CD8-positive, alpha-beta memory T cell (primary cell): ENCODE measurements around the gene CDH23. TPM values are rescaled to one million over a fixed set of nuclear protein-coding genes. Genes with fewer than 3 reads are reported as not detected.

Source experiments
- CTCF ChIA-PET: fragments of 350-600 bp; sonication (Branson Sonifier 250); formaldehyde crosslinking; loops from one replicate; lab custom pipeline; 2021; ENCODE audit warnings: antibody characterized with exemption; lab: Charles Lee
- POLR2A ChIA-PET: fragments of 350-600 bp; sonication (Branson Sonifier 250); formaldehyde crosslinking; loops from one replicate; lab custom pipeline; 2021; ENCODE audit warnings: antibody characterized with exemption; lab: Charles Lee
- DNase-seq, 5 donors: peaks; one replicate each; pipeline versions ENCODE4 v3.0.0 to v3.0.0-alpha.2; 2020 to 2022; ENCODE audit warnings: mixed read lengths in 1 of 5
- H3K27ac ChIP-seq: one replicate; pipeline ENCODE4 v1.7.0; 2013; ENCODE audit warnings: low read depth, mild to moderate bottlenecking, low read length, moderate library complexity
- H3K27me3 ChIP-seq: 2 replicates; pipeline ENCODE4 v1.7.0; 2013; ENCODE audit warnings: low read length, mild to moderate bottlenecking; ENCODE audit not compliant: insufficient read depth, poor library complexity, severe bottlenecking
- H3K36me3 ChIP-seq: 2 replicates; pipeline ENCODE4 v1.7.0; 2013; ENCODE audit warnings: mild to moderate bottlenecking, low read length, moderate library complexity; ENCODE audit not compliant: insufficient read depth
- H3K4me1 ChIP-seq: 2 replicates; pipeline ENCODE4 v1.7.0; 2013; ENCODE audit warnings: mild to moderate bottlenecking, low read length, moderate library complexity; ENCODE audit not compliant: insufficient read depth
- H3K4me3 ChIP-seq: 2 replicates; pipeline ENCODE4 v1.7.0; 2013; ENCODE audit warnings: mild to moderate bottlenecking, low read length
- H3K9me3 ChIP-seq: 2 replicates; pipeline ENCODE4 v1.7.0; 2013; ENCODE audit warnings: mild to moderate bottlenecking, low read length
- H3K27ac Mint-ChIP-seq, 8 donors: one replicate each; pipeline ENCODE4 v1.8.0; 2020 to 2021; ENCODE audit warnings: mixed read lengths in 8 of 8, mild to moderate bottlenecking in 6 of 8, inconsistent platforms in 3 of 8, moderate library complexity in 3 of 8
- H3K27me3 Mint-ChIP-seq, 2 donors: one replicate each; pipeline ENCODE4 v1.8.0; 2020 to 2021; ENCODE audit warnings: mixed read lengths in 2 of 2, mild to moderate bottlenecking in 1 of 2, moderate library complexity in 1 of 2
- H3K36me3 Mint-ChIP-seq, 3 donors: one replicate each; pipeline ENCODE4 v1.8.0; 2020 to 2021; ENCODE audit warnings: mixed read lengths in 3 of 3, inconsistent platforms in 1 of 3, mild to moderate bottlenecking in 1 of 3
- H3K4me1 Mint-ChIP-seq, 3 donors: one replicate each; pipeline ENCODE4 v1.8.0; 2020 to 2021; ENCODE audit warnings: mixed read lengths in 3 of 3, inconsistent platforms in 1 of 3, mild to moderate bottlenecking in 1 of 3
- H3K4me3 Mint-ChIP-seq, 7 donors: one replicate each; pipeline ENCODE4 v1.8.0; 2020 to 2021; ENCODE audit warnings: mixed read lengths in 7 of 7, mild to moderate bottlenecking in 6 of 7, moderate library complexity in 4 of 7, inconsistent platforms in 2 of 7
- H3K9me3 Mint-ChIP-seq, 5 donors: one replicate each; pipeline ENCODE4 v1.8.0; 2020 to 2022; ENCODE audit warnings: mixed read lengths in 5 of 5, mild to moderate bottlenecking in 3 of 5, moderate library complexity in 2 of 5, inconsistent platforms in 1 of 5
- polyA plus RNA-seq: library from polyadenylated mRNA; unstranded; fragments of 300-500 nt; fragmentation: Illumina TruSeq; gene quantifications from one replicate; pipeline ENCODE4 v1.2.3, GENCODE V29; 2021
- total RNA-seq, 2 experiments: library from RNA; stranded (reverse); gene quantifications; one replicate each; pipeline ENCODE4 v1.2.3, GENCODE V29; 2021

Gene CDH23
- total and polyA plus RNA-seq, 3 experiments from 2014 or later, result 0.74 to 2.0 (median 0.78) TPM

- H3K4me3 ChIP-seq, result peak overlapping the region; percentile 18
- peak overlapping the region; percentile 45 for H3K27ac ChIP-seq
- Mint-ChIP-seq H3K4me3 (peak overlapping the region; percentile 67 to 95 (median 91)), H3K4me1 (peaks cover 89 to 98% (median 97%) of the 10 kb centered on the region in 3 donors), H3K36me3 (peaks cover 0 to 75% (median 14%) of the 10 kb centered on the region in 3 donors), H3K27me3 (no peaks in the 10 kb centered on the region), H3K9me3 (no peaks in the 10 kb centered on the region), H3K27ac (peak overlapping the region; percentile 92 to 100 (median 97))
- H3K4me1 ChIP-seq, result peaks cover 94% of the 10 kb centered on the region
- no peaks in the 10 kb centered on the region for H3K9me3 ChIP-seq
- POLR2A ChIA-PET, result interaction anchor here (1.1 to 3.9 kb wide), 6 partner anchors 10 to 39 kb away, joined by 4 to 26 read pairs (median 7); no protein-coding TSS in a partner anchor
- peak in 1 of 5 donors; percentile 43 for DNase-seq
- CTCF ChIA-PET, result interaction anchor here (1.2 to 3.2 kb wide), 14 partner anchors 11 to 70 kb away, joined by 3 to 22 read pairs (median 8); no protein-coding TSS in a partner anchor
- H3K36me3 ChIP-seq, result peaks cover 29% of the 10 kb centered on the region
- no peaks in the 10 kb centered on the region for H3K27me3 ChIP-seq
These were observed 370.8 kb downstream of the CDH23 start for GRCh38 chr10:71767420-71768035.

- Mint-ChIP-seq H3K36me3 (peaks cover 0 to 68% (median 8%) of the 10 kb centered on the region in 3 donors), H3K4me3 (peak overlapping the region; percentile 79 to 95 (median 92)), H3K27ac (peak overlapping the region; percentile 92 to 100 (median 97)), H3K4me1 (peaks cover 80 to 89% (median 88%) of the 10 kb centered on the region in 3 donors), H3K9me3 (peaks cover 0 to 2% (median 0%) of the 10 kb centered on the region in 5 donors), H3K27me3 (no peaks in the 10 kb centered on the region)
- H3K27ac ChIP-seq, result peak overlapping the region; percentile 52
- peaks cover 84% of the 10 kb centered on the region for H3K4me1 ChIP-seq
- H3K36me3 ChIP-seq, result peaks cover 14% of the 10 kb centered on the region
- H3K4me3 ChIP-seq, result peak overlapping the region; percentile 94
- CTCF ChIA-PET, result interaction anchor here (0.5 to 3.1 kb wide), 15 partner anchors 13 to 75 kb away, joined by 3 to 22 read pairs (median 5); no protein-coding TSS in a partner anchor
- H3K9me3 ChIP-seq, result no peaks in the 10 kb centered on the region
- POLR2A ChIA-PET, result interaction anchor here (0.9 to 3.9 kb wide), 6 partner anchors 12 to 75 kb away, joined by 3 to 26 read pairs (median 6); no protein-coding TSS in a partner anchor
- peak in 2 of 5 donors; percentile 50 to 65 for DNase-seq
- no peaks in the 10 kb centered on the region for H3K27me3 ChIP-seq
These were observed 372.6 kb downstream of the CDH23 start for GRCh38 chr10:71769279-71769823.

DNA sequence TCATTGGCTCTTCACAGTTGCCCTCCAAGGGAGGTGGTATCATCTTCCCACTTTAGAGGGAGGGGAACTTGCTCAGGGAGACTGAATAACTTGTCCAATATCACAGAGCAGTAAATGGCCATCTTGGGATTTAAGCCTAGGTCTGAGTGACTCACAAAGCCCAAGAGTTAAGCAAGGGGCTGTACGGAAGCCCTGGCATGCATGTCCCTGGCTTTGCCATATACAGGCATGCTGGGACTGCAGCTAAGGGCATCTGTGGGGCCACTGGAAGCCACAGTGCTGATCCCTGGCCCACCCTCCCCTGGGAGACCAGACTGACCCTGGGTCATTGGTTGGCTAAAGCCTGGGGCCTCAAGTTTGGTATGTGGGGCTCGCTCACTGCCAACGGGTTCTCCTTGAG, 373.5 kb downstream of the CDH23 start:
- ChIA-PET CTCF (interaction anchor here (0.9 to 8.0 kb wide), 5 partner anchors 15 to 72 kb away, joined by 3 to 122 read pairs (median 50); no protein-coding TSS in a partner anchor), POLR2A (interaction anchor here (0.7 to 4.6 kb wide), 3 partner anchors 14 to 42 kb away, joined by 3 to 42 read pairs (median 3); no protein-coding TSS in a partner anchor)
- peaks cover 76 to 88% (median 86%) of the 10 kb centered on the region in 3 donors for H3K4me1 Mint-ChIP-seq

DNA sequence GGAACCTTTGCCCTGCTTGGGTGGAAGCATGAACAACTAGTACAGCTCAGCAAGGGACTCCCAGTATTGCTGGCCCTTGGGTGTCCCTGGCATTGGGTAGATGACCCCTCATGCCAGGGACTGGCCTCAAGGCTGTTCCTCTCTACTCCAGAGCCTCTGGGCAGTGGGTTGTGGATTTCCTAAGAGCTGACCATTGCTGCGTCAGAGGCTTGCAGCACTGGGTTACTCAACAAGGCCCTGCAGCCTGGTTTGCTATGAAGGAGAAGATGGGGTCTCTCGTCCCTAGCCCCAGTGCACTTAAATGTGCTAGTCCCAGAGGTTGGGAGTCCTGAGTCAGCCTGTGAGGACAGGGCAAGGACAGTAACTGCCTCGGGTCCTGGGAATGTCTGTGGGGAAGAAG, 374.1 kb downstream of the CDH23 start:
- CTCF ChIA-PET, result interaction anchor here (3.6 to 8.0 kb wide), 6 partner anchors 16 to 75 kb away, joined by 27 to 122 read pairs (median 70); no protein-coding TSS in a partner anchor
- POLR2A ChIA-PET, result interaction anchor here (0.7 to 4.6 kb wide), 3 partner anchors 15 to 43 kb away, joined by 3 to 42 read pairs (median 3); no protein-coding TSS in a partner anchor

More for the DNA sequence above, 373.5 kb downstream of the CDH23 start:
- Histone ChIP-seq H3K4me3 (peak overlapping the region; percentile 94), H3K36me3 (peaks cover 14% of the 10 kb centered on the region), H3K4me1 (peaks cover 84% of the 10 kb centered on the region), H3K9me3 (no peaks in the 10 kb centered on the region), H3K27ac (peak overlapping the region; percentile 52), H3K27me3 (no peaks in the 10 kb centered on the region)
- Mint-ChIP-seq H3K4me3 (peak overlapping the region; percentile 79 to 98 (median 92)), H3K9me3 (peaks cover 0 to 2% (median 0%) of the 10 kb centered on the region in 5 donors), H3K27me3 (no peaks in the 10 kb centered on the region), H3K27ac (peak overlapping the region; percentile 92 to 100 (median 97)), H3K36me3 (peaks cover 0 to 59% (median 8%) of the 10 kb centered on the region in 3 donors)
- DNase-seq, result no peak

DNA sequence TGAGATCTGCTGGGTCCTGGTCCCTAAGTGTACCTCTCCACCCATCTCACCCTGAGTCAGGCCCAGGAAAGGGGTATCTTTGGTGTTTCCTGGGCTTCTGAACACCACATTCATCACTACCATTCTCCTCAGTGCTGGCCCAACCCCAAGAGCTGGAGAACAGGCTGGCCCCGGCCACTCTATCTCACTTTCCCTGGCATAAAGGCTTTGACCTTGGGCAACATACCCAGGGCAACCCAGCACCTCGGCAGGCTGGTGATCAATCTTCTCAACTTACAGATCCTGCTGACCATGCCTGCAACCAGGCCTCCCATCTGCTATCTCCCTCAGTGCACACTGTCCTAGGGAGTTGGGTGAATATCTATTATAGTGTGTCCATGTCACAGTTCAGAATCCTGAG, 374.5 kb downstream of the CDH23 start:
- ChIA-PET POLR2A (interaction anchor here (1.0 to 4.6 kb wide), 4 partner anchors 24 to 43 kb away, joined by 3 to 42 read pairs (median 14); no protein-coding TSS in a partner anchor), CTCF (interaction anchor here (3.4 to 8.0 kb wide), 7 partner anchors 16 to 75 kb away, joined by 27 to 122 read pairs (median 50); no protein-coding TSS in a partner anchor)
- Histone ChIP-seq H3K4me3 (peak overlapping the region; percentile 94), H3K4me1 (peaks cover 84% of the 10 kb centered on the region), H3K27ac (peak overlapping the region; percentile 22), H3K27me3 (no peaks in the 10 kb centered on the region), H3K9me3 (no peaks in the 10 kb centered on the region), H3K36me3 (peaks cover 8% of the 10 kb centered on the region)
- Mint-ChIP-seq H3K27me3 (no peaks in the 10 kb centered on the region), H3K36me3 (peaks cover 0 to 50% (median 8%) of the 10 kb centered on the region in 3 donors), H3K27ac (peak overlapping the region; percentile 90 to 98 (median 94)), H3K4me3 (peak overlapping the region; percentile 79 to 98 (median 92)), H3K9me3 (peaks cover 0 to 2% (median 0%) of the 10 kb centered on the region in 5 donors), H3K4me1 (peaks cover 77 to 88% (median 86%) of the 10 kb centered on the region in 3 donors)
- DNase-seq, result peak in 1 of 5 donors; percentile 15

More for the DNA sequence above, 374.1 kb downstream of the CDH23 start:
- H3K4me1 ChIP-seq, result peaks cover 84% of the 10 kb centered on the region
- H3K27me3 ChIP-seq, result no peaks in the 10 kb centered on the region
- Mint-ChIP-seq H3K27ac (peak overlapping the region; percentile 88 to 98 (median 92)), H3K27me3 (no peaks in the 10 kb centered on the region), H3K36me3 (peaks cover 0 to 54% (median 8%) of the 10 kb centered on the region in 3 donors), H3K4me1 (peaks cover 76 to 88% (median 86%) of the 10 kb centered on the region in 3 donors), H3K4me3 (peak overlapping the region; percentile 79 to 98 (median 92)), H3K9me3 (peaks cover 0 to 2% (median 0%) of the 10 kb centered on the region in 5 donors)
- DNase-seq, result peak in 1 of 5 donors; percentile 40
- peaks cover 12% of the 10 kb centered on the region for H3K36me3 ChIP-seq
- peak overlapping the region; percentile 52 for H3K27ac ChIP-seq
- peak overlapping the region; percentile 94 for H3K4me3 ChIP-seq
- H3K9me3 ChIP-seq, result no peaks in the 10 kb centered on the region

- no peaks in the 10 kb centered on the region for H3K27me3 ChIP-seq
- POLR2A ChIA-PET, result interaction anchor here (0.8 to 4.6 kb wide), 10 partner anchors 16 to 79 kb away, joined by 3 to 42 read pairs (median 6); partner anchors contain the start of gene PSAP
- Mint-ChIP-seq H3K27me3 (no peaks in the 10 kb centered on the region), H3K9me3 (peaks cover 0 to 2% (median 0%) of the 10 kb centered on the region in 5 donors), H3K4me3 (peak overlapping the region; percentile 79 to 98 (median 92)), H3K36me3 (peaks cover 0 to 42% (median 8%) of the 10 kb centered on the region in 3 donors), H3K27ac (peak overlapping the region; percentile 90 to 98 (median 94)), H3K4me1 (peaks cover 76 to 88% (median 83%) of the 10 kb centered on the region in 3 donors)
- H3K4me1 ChIP-seq, result peaks cover 81% of the 10 kb centered on the region
- peak in 2 of 5 donors; percentile 40 to 55 for DNase-seq
- CTCF ChIA-PET, result interaction anchor here (1.7 to 8.0 kb wide), 14 partner anchors 8 to 76 kb away, joined by 5 to 122 read pairs (median 28); no protein-coding TSS in a partner anchor
- H3K4me3 ChIP-seq, result peak overlapping the region; percentile 94
- no peaks in the 10 kb centered on the region for H3K9me3 ChIP-seq
- H3K36me3 ChIP-seq, result peaks cover 8% of the 10 kb centered on the region
- H3K27ac ChIP-seq, result peak overlapping the region; percentile 80
These were observed 375.3 kb downstream of the CDH23 start for GRCh38 chr10:71771821-71772617.
